HG03108 (cell line): ENCODE results near the gene ARSJ.
"Not testable (repeated sequence)": the region's sequence is repeated elsewhere in the genome, so short reads cannot be mapped to it uniquely, and the experiment has no call there.

ENCODE experiments used
- ATAC-seq: cut with Tn5 transposase; IDR thresholded peaks from one replicate; pipeline ENCODE4 v1.9.1; 2021; ENCODE audit warnings: moderate library complexity; ENCODE audit not compliant: unreplicated experiment

Gene ARSJ

DNA sequence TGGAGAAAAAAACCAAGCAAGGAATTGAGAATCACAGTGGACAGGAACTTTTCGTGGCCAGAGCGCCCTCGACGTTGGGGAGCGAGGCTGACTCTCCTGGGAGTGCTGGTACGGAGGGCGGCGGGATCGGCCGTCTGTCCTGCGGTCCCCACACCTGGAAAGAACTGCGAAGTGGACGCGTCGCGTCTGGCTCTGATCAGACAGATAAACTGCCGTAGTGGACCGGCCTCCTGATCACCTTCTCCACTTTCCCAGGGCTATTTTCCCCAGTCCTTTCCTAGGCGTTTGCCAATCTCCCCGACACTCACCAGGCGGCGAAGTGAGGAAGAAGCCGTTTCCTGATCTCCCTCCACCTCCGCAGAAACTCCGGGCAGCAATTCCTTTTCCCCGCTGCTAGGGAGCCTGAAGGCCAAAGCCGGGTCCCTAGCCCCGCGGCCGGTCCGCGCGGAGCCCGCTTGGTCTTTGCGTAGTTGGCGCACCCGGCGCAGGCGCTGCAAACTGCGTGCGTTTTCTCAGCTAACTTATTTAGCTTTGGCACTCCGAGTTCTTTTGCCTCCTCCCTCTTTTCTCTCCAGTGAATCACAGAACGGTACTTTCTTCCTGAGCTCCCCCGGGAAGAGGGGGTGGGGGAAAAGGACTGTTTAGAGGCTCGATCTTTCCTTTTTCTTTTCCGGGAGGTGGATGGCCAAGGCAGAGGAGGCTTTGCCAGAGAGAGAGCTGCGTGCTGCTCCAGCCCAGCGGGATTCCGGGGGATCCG, at the start of gene ARSJ:
ARSJ (minus strand) TSS at position 500 of the 757 bp plus-strand sequence. CDS start 813 bp downstream, outside the sequence.
- no peak for ATAC-seq

DNA sequence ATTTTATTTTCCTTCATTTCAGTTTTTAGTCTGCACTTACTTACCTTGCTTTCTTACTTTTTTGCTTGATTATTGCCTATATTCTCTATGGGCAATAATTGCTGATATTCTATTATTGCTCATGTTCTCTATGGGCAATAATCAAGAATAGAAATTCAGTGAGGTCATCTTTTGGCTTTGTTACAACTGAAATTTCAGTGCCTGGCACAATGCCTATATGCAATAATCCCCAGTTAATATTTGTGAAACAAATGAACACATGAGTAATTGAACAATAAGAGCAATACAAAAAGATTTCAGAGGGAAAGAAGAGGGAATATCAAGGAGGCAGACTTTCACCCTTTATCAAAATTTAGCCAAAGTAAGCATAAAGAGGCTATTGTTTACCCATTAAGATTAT, 48.6 kb upstream of the ARSJ start:
- ATAC-seq, result no peak

GRCh38 chr4:114027596-114027995, 48.1 kb upstream of the ARSJ start:
- ATAC-seq, result no peak

DNA sequence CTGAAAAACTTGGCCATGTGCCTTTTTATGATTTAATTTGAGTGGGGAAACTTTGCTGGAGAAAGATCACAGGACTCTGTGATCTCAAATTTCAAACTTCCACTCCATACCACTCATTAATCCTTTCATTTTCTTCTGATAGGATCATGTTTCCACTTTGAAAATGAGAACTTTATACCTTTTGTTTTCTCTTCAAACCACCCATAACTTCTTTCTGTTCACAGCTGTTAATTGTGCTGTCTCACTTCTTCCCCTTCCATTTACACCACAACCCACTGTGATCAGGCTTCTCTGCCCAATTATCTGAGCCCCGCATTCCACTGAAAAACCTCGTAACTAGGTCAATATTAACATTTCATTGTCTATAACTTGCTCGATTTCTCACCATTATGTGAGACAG, 47.0 kb upstream of the ARSJ start:
- ATAC-seq, result no peak

GRCh38 chr4:114025176-114025777, 45.8 kb upstream of the ARSJ start:
- peak; percentile 79 for ATAC-seq

DNA sequence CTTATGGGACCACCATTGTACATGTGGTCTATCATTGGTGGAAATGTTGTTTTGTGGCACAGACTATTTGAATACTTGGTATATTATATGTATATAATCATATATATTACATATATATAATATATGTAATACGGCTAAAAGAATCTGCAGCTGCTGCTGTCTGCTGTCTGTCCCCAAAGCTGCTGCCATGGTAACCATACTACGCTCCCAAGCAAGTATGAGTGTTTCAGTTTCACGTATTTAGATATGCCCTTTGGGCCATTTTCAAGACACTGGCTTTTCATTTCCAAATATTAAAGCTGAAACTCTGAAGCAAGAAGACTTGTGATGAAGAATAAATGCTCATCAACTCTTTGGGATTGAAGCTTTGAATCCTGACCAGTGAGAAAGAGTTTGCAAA, 42.0 kb upstream of the ARSJ start:
- no peak for ATAC-seq

GRCh38 chr4:114019969-114020358, 40.5 kb upstream of the ARSJ start:
- ATAC-seq, result no peak

- ATAC-seq, result no peak
Measured at GRCh38 chr4:114019276-114019968, 40.0 kb upstream of the ARSJ start.

GRCh38 chr4:114017120-114017917, 37.9 kb upstream of the ARSJ start:
- no peak for ATAC-seq

DNA sequence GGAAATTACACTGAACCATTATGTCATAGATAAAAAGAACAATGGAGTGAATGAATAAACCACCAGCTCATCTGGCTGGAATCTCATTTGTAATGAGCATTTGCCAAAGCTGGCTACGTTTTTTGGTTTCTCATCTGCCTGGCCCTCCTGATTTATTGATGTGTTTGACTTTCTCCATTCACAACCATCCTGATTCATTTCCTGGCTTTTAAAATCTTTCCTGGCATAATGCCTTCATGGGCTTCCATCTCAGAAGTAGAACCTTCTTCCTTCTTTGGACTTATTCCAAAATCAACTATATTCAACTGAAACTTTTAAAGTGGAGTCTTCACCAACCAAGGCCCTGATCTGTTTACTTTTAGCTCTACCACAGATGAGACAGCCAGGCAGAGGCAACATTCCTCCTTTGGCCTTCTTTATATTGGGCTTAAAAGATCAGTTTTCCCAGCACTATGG, 36.0 kb upstream of the ARSJ start:
- ATAC-seq, result no peak

- ATAC-seq, result not testable (repeated sequence)
Measured at GRCh38 chr4:114013201-114013600, 33.8 kb upstream of the ARSJ start.

DNA sequence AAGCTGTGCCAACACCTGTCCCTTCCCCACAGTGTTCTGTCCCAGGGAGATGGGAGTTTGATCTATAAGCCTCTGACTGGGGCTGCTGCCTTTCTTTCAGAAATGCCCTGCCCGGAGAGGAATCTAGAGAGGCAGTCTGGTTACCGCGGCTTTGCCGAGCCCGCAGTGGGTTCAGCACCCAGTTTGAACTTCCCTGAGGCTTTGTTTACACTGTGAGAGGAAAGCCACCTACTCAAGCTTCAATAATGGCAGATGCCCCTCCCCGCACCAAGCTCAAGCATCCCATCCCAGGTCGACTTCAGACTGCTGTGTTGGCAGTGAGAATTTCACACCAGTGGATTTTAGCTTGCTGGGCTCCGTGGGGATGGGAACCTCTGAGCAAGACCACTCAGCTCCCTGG, 33.3 kb upstream of the ARSJ start:
- ATAC-seq, result no peak

DNA sequence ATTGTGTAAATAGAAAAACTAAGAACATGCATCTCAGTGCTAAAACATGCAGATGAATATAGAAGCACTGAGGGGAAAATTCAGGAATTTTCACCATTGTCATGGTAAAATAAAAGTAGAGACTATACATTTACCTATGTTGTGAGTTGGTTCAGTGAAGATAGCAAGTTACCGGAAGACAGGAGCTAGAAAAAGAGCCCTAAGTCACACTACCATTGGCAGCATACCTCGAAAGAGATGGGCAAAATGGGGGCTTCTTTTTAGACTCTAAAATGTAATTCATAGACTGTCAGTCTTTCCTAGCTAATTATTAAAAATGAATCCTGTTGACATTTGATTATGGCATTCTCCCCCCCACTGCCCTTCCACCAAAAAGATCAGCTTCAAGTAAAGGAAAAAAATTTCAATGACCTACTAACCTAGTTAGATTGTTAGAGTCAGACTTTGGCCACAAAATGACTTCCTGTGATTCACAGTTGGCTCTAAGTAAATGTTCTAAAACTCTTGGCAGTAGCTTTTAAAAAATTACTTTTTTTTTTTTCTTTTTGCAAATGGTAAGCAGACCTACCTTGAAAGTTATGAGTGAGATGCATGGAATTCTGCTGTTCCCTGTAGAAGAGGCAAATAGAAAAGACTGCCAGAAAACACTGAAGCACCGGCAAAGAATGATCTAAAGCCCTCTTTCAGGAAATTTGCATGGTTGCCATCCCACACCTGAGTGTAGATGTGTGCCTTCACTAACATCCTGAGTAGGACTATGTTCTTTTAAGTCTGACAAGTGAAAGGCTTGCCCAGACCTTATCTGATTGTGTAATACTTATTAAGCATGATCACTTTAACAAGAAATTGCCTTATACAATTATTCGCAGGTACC, 26.4 kb upstream of the ARSJ start:
- no peak for ATAC-seq

- not testable (repeated sequence) for ATAC-seq
Measured at GRCh38 chr4:114004483-114005226, 25.2 kb upstream of the ARSJ start.

DNA sequence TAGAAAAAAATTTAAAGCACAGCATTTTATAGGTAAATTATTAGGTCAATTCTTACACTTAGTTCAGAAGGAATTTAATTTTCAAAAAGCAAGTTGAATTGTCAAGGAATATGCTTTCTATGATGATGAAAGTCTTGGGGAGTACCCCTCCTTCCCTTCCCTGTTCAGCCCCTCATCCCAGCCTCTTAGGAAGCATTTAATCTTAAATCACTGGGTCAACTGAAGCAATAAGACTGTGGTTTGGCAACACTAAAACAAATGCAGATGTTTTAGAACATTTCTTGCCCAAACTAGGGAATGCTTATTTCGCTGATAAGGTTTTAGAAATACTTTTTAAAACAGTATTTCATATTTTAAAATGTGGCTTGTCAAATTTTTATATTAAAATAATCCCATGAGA, 19.1 kb upstream of the ARSJ start:
- ATAC-seq, result no peak

- ATAC-seq, result no peak
Measured at GRCh38 chr4:113998079-113998478, 18.6 kb upstream of the ARSJ start.

- no peak for ATAC-seq
Measured at GRCh38 chr4:113997206-113997605, 17.8 kb upstream of the ARSJ start.

DNA sequence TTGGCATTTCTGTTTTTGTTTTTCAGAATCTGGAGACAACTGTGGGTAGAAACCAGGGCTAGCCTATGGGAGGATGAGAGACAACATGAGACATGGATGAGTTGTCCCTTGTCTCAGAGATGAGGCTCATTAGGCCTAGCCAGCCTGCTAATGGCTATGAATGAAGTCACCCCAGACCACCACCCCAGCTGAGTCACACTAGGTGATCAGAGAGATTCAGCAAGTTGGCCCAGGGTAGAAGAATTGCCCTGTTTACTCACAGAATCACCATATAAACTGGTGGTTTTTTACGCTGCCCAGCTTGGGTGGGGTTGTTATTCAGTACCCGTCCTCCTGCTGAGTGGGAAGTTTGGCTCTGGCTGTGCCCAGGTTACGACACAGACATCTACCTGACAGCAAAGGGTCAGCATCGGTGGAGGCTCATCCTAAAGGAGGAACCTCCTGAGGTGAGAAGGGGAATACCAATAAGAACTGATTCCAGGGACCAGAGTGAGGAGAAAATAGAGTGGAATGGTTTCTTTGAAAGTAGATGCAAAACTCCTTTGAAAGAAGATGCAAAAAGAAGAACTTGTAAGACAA, 17.2 kb upstream of the ARSJ start:
- no peak for ATAC-seq

DNA sequence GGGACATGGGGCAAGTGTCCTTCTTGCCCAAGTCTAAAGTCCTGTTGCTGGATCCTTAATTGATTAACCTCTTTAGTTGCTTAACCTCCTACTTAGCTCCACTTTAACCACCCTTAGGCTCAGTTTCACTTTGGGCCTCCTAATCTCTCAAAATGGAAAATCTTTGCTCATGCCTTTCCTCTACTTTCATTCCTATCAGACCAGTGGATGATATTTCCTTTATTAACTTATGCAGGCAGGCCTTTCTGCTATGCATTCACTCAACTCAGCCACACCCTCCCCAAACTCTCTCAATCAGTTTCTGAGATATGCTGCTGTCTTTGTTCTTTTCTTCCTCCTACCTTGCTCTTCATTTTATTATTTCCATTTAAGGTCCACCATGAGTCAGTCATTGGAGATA, 14.4 kb upstream of the ARSJ start:
- ATAC-seq, result no peak
